K562 treated with DMSO at 1 percent for 24 hours (cell line): Measurements from ENCODE around the gene RDH5. TPM values are rescaled to one million over a fixed set of nuclear protein-coding genes. Genes with fewer than 3 reads are reported as not detected.

Source experiments
- total RNA-seq: library from RNA; unstranded; fragments of 300-600 nt; gene quantifications from 2 replicates; pipeline ENCODE4 v1.2.3, GENCODE V29; 2022; ENCODE audit warnings: low read depth; ENCODE audit not compliant: insufficient read depth

Gene RDH5
- total RNA-seq, result 2.8 and 3.7 TPM in 2 replicates

DNA sequence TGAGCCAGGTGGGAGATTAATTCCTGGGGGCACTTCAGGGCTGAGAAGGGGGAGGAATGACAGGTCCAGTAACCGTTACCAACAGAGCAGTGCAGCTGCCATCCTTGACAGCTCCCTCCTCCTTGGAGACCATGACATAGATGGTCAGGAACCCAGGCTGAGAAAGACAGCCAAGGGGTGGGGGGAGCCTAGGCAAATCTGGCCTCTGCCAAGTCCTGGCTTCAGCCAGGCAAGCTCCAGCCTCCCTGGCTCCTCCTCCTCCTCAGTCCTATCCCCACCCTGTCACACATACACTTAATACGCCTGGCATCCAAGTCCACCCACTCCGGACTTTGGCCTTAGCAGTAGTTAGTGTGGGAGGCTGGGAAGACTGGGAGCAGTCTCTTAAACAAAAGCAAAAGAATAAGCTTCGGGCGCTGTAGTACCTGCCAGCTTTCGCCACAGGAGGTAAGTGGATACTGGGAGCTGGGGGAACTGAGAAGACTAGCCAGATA, at the start of gene RDH5:
Gene RDH5 (plus strand): TSS at position 323 of the 494 bp plus-strand sequence. CDS start 792 bp downstream, outside the sequence.

DNA sequence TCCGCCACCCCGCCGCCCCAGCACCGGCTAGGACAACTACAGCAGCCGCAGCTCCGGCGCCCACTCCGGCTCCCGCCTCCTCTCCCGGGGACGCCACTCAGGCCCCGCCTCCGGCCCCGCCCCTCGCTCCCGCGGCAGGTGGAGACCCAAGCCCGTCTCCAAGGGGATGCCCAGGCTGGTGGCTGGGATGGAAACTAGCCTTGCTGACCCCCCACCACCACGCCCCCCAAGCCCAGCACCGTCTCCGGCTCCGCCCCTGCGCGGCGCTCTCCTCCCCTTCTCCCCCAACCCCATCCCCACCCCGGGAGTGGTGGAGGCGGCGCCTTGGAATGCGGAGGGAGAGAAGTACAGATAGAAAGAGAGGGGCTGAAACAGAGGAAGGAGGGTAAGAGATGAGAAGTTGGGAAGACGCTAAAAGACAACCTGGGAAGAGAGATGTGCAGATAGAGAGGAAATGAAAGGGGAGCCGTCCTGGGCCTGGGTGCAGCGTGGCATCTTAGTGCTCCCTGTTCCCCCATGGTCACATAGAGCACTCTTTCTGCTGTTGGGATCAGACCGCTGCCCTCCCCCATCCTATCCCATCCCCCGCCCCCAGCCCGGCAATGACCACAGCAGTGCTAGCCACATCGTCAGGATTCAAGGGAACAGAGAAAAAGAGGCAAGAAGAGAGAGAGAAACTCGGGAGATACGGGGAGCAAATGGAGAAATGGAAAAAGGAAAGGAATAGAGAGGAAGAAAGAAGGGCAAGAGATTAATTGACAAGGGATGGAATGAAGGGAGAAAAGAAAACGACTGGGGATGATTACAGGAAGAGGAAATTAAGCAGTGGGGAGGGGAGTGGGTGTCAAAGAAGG, 12.1 kb upstream of the RDH5 start, which contains the start of gene ITGA7:
Gene ITGA7 (minus strand): TSS at position 64 of the 854 bp plus-strand sequence. CDS start 222 bp downstream, outside the sequence.

GRCh38 chr12:55715833-55716581, 4.2 kb upstream of the RDH5 start, which contains the start of gene BLOC1S1:
TSS of gene BLOC1S1 (plus strand) at chr12:55716046. CDS start at chr12:55716052, 6 bp downstream.

GRCh38 chr12:55728939-55729818, 9.0 kb downstream of the RDH5 start, which contains the start of gene CD63:
TSS of gene CD63 (minus strand) at chr12:55729009. CDS start at chr12:55728341, 668 bp downstream.

DNA sequence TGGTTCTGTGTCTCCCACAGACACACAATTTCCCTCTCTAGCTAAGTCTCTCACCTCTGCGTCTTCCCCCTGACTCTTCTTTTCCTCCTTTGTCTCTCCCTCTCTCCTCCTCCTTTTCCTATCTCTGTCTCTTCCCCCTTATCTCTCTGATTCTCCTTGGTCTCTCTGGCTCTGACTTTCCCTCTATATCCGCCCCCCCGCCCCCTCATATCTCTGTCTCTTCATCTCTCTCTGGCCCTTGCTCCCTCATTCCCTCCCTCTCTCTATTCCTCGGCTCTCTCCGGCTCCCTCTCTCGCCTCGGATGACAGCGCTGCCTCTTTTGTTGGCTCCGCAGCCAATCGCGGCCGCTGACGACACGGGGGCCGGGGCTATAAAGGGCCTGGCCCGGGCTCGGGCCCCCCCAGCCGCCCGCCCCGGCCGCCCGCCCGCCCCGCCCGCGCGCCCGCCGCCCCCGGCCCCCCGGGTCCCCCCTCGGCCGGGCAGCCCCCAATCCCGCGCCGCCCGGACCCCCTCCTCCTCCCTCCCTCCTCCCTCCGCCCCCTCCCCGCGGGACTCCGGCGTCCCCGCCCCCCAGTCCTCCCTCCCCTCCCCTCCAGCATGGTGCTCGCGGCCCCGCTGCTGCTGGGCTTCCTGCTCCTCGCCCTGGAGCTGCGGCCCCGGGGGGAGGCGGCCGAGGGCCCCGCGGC, 22.7 kb downstream of the RDH5 start, which contains the start of gene GDF11:
Gene GDF11 (plus strand): TSS at position 404 of the 687 bp plus-strand sequence. CDS start 195 bp downstream, at position 599.

Other genes starting within 250 kb of the RDH5 start
- not detected in 2 replicates for gene OR6C68, start 228.0 kb upstream of the RDH5 start, total RNA-seq
- gene OR6C4, start 170.8 kb upstream of the RDH5 start, total RNA-seq, result not detected in 2 replicates
- gene OR2AP1, start 147.9 kb upstream of the RDH5 start, total RNA-seq, result not detected in 2 replicates
- gene OR10P1, start 83.5 kb upstream of the RDH5 start, total RNA-seq, result not detected in 2 replicates
- 2.1 and 3.6 TPM in 2 replicates for gene ITGA7, start 12.5 kb upstream of the RDH5 start, total RNA-seq
- gene BLOC1S1, start 4.3 kb upstream of the RDH5 start, total RNA-seq, result 117 and 124 TPM in 2 replicates
- gene CD63, start 8.6 kb downstream of the RDH5 start, total RNA-seq, result 937 and 946 TPM in 2 replicates
- gene GDF11, start 22.7 kb downstream of the RDH5 start, total RNA-seq, result 11.2 and 15.9 TPM in 2 replicates
- 69.0 and 84.4 TPM in 2 replicates for gene SARNP, start 97.3 kb downstream of the RDH5 start, total RNA-seq
- 29.6 and 36.3 TPM in 2 replicates for gene ORMDL2, start 97.6 kb downstream of the RDH5 start, total RNA-seq
- gene DNAJC14, start 109.2 kb downstream of the RDH5 start, total RNA-seq, result 22.0 and 22.8 TPM in 2 replicates
- 1.0 and 1.6 TPM in 2 replicates for gene MMP19, start 122.5 kb downstream of the RDH5 start, total RNA-seq
- gene PYM1, start 207.5 kb downstream of the RDH5 start, total RNA-seq, result 37.1 and 38.3 TPM in 2 replicates
- 12.2 and 12.7 TPM in 2 replicates for gene DGKA, start 210.8 kb downstream of the RDH5 start, total RNA-seq
- gene PMEL, start 245.6 kb downstream of the RDH5 start, total RNA-seq, result 1.4 and 2.7 TPM in 2 replicates
- 90.4 and 99.9 TPM in 2 replicates for gene CDK2, start 246.4 kb downstream of the RDH5 start, total RNA-seq